Measurements from ENCODE around the gene SUCLG1.

- TF ChIP-seq CTCF (IDR thresholded peaks at IDR 0.05; ENCODE audit: low read depth, low read length, missing input control) (no peak), SP1 (IDR thresholded peaks at IDR 0.05) (no peak), ATF3 (IDR thresholded peaks at IDR 0.05) (no peak), YY1 (IDR thresholded peaks at IDR 0.05) (no peak), EGR1 (IDR thresholded peaks at IDR 0.05; ENCODE audit: low read depth in 2 of 2) (no peak), GABPA (IDR thresholded peaks at IDR 0.05 in 1 of 2, conservative IDR thresholded peaks at IDR 0.05 in 1 of 2) (no peak), RAD21 (IDR thresholded peaks at IDR 0.05) (no peak), MAX (IDR thresholded peaks at IDR 0.05) (no peak), REST (IDR thresholded peaks at IDR 0.05) (no peak)
Observed at GRCh38 chr2:84380875-84381274, 78.2 kb downstream of the SUCLG1 start.
